Astrocyte (in vitro differentiated cells and primary cell): Measurements from ENCODE around the gene KDM4B. TPM values are rescaled to one million over a fixed set of nuclear protein-coding genes. Genes with fewer than 3 reads are reported as not detected.

Experiments used
- DNase-seq: peaks from one replicate; pipeline ENCODE4 v3.0.0-alpha.2; 2010; ENCODE audit warnings: low read depth
- FAIRE-seq: peaks from 2 replicates; lab custom pipeline; 2011; peaks lifted over from hg19 to GRCh38; lab: Jason Lieb, UNC
- H2AFZ ChIP-seq: 2 replicates; pipeline ENCODE4 v1.6.0; 2012; ENCODE audit warnings: low read depth, low read length, inconsistent platforms
- H3K27ac ChIP-seq: 2 replicates; pipeline ENCODE4 v1.5.1; 2011; ENCODE audit warnings: low read depth, low read length, inconsistent platforms
- H3K27me3 ChIP-seq: 2 replicates; pipeline ENCODE4 v1.6.0; 2011; ENCODE audit warnings: low read length, inconsistent platforms; ENCODE audit not compliant: insufficient read depth
- H3K36me3 ChIP-seq: 2 replicates; pipeline ENCODE4 v1.5.1; 2011; ENCODE audit warnings: low read length, inconsistent platforms; ENCODE audit not compliant: insufficient read depth
- H3K4me1 ChIP-seq: 2 replicates; pipeline ENCODE4 v1.5.1; 2011; ENCODE audit warnings: low read length, inconsistent platforms; ENCODE audit not compliant: insufficient read depth
- H3K4me2 ChIP-seq: 2 replicates; pipeline ENCODE4 v1.6.0; 2012; ENCODE audit warnings: low read length, inconsistent platforms
- H3K4me3 ChIP-seq: 2 replicates; pipeline ENCODE4 v1.5.1; 2011; ENCODE audit warnings: low read depth, mild to moderate bottlenecking, low read length, inconsistent platforms; ENCODE audit not compliant: insufficient read depth
- H3K79me2 ChIP-seq: 2 replicates; pipeline ENCODE4 v1.6.0; 2012; ENCODE audit warnings: mild to moderate bottlenecking, low read length, inconsistent platforms; ENCODE audit not compliant: insufficient read depth
- H3K9ac ChIP-seq: 2 replicates; pipeline ENCODE4 v1.6.0; 2012; ENCODE audit warnings: mild to moderate bottlenecking, low read length, inconsistent platforms
- H3K9me3 ChIP-seq: 2 replicates; pipeline ENCODE4 v1.5.1; 2012; ENCODE audit warnings: low read depth, mild to moderate bottlenecking, low read length, inconsistent platforms; ENCODE audit not compliant: insufficient read depth
- H4K20me1 ChIP-seq: 2 replicates; pipeline ENCODE4 v1.6.0; 2012; ENCODE audit warnings: low read length, inconsistent platforms; ENCODE audit not compliant: insufficient read depth
- H3K27ac Mint-ChIP-seq: one replicate; pipeline ENCODE4 v1.8.0; 2021; ENCODE audit warnings: mild to moderate bottlenecking, mixed read lengths; ENCODE audit not compliant: unreplicated experiment
- H3K27me3 Mint-ChIP-seq: one replicate; pipeline ENCODE4 v1.8.0; 2021; ENCODE audit warnings: low read depth, mixed read lengths; ENCODE audit not compliant: unreplicated experiment
- H3K36me3 Mint-ChIP-seq: one replicate; pipeline ENCODE4 v1.8.0; 2021; ENCODE audit warnings: low read depth, mixed read lengths; ENCODE audit not compliant: unreplicated experiment
- H3K4me1 Mint-ChIP-seq: one replicate; pipeline ENCODE4 v1.8.0; 2021; ENCODE audit warnings: low read depth, mixed read lengths; ENCODE audit not compliant: unreplicated experiment
- H3K4me3 Mint-ChIP-seq: one replicate; pipeline ENCODE4 v1.8.0; 2021; ENCODE audit warnings: mild to moderate bottlenecking, moderate library complexity, mixed read lengths; ENCODE audit not compliant: unreplicated experiment
- H3K9me3 Mint-ChIP-seq: one replicate; pipeline ENCODE4 v1.8.0; 2021; ENCODE audit warnings: mild to moderate bottlenecking, mixed read lengths; ENCODE audit not compliant: unreplicated experiment
- CTCF ChIP-seq: IDR thresholded peaks from 2 replicates; pipeline ENCODE4 v1.5.1; 2011; ENCODE audit warnings: low read depth, mild to moderate bottlenecking, inconsistent platforms, low read length, moderate library complexity; ENCODE audit not compliant: insufficient read depth
- EZH2 ChIP-seq: IDR thresholded peaks from 2 replicates; pipeline ENCODE4 v1.6.1; 2012; ENCODE audit warnings: mild to moderate bottlenecking, low read length, inconsistent platforms; ENCODE audit not compliant: insufficient read depth
- total RNA-seq: library from RNA; stranded (reverse); gene quantifications from 2 replicates; pipeline ENCODE4 v1.2.1, GENCODE V29; 2021

Gene KDM4B
- total RNA-seq, 1 donor from 2014 or later: 55.2 TPM

GRCh38 chr19:5003781-5004180 lies 34.9 kb downstream of the KDM4B start:
- peaks cover 11% of the 10 kb centered on the region for H3K4me1 ChIP-seq
- TF ChIP-seq CTCF (no peak), EZH2 (no peak)
- H4K20me1 ChIP-seq: peaks cover 95% of the 10 kb centered on the region
- no peaks in the 10 kb centered on the region for H3K27me3 Mint-ChIP-seq
- H3K4me3 Mint-ChIP-seq: no peak overlapping the region
- H3K9me3 ChIP-seq: no peaks in the 10 kb centered on the region
- no peak overlapping the region for H3K4me3 ChIP-seq
- no peak overlapping the region for H3K27ac ChIP-seq
- peaks cover 20% of the 10 kb centered on the region for H3K36me3 Mint-ChIP-seq
- no peaks in the 10 kb centered on the region for H3K36me3 ChIP-seq
- H3K27ac Mint-ChIP-seq: peak overlapping the region; percentile 66
- no peak overlapping the region for H3K9ac ChIP-seq
- peaks cover 88% of the 10 kb centered on the region for H3K79me2 ChIP-seq
- DNase-seq (no peak), FAIRE-seq (no peak)
- no peak overlapping the region for H2AFZ ChIP-seq
- H3K27me3 ChIP-seq: no peaks in the 10 kb centered on the region
- peaks cover 21% of the 10 kb centered on the region for H3K4me1 Mint-ChIP-seq
- H3K9me3 Mint-ChIP-seq: no peaks in the 10 kb centered on the region
- no peak overlapping the region for H3K4me2 ChIP-seq

GRCh38 chr19:5005096-5005495 lies 36.2 kb downstream of the KDM4B start:
- TF ChIP-seq EZH2: no peak
- TF ChIP-seq CTCF: no peak
- Mint-ChIP-seq H3K4me1 (peaks cover 21% of the 10 kb centered on the region), H3K4me3 (no peak overlapping the region), H3K9me3 (no peaks in the 10 kb centered on the region), H3K27me3 (no peaks in the 10 kb centered on the region), H3K36me3 (peaks cover 20% of the 10 kb centered on the region), H3K27ac (no peak overlapping the region)
- no peak for DNase-seq
- Histone ChIP-seq H2AFZ (no peak overlapping the region), H3K27me3 (no peaks in the 10 kb centered on the region), H3K4me1 (peaks cover 11% of the 10 kb centered on the region), H3K4me2 (no peak overlapping the region), H3K9me3 (no peaks in the 10 kb centered on the region), H3K27ac (no peak overlapping the region), H3K4me3 (no peak overlapping the region), H3K79me2 (peaks cover 92% of the 10 kb centered on the region), H3K9ac (no peak overlapping the region), H3K36me3 (no peaks in the 10 kb centered on the region), H4K20me1 (peaks cover 98% of the 10 kb centered on the region)
- FAIRE-seq: no peak

GRCh38 chr19:5006201-5006600 lies 37.3 kb downstream of the KDM4B start:
- Histone ChIP-seq H3K4me3 (no peak overlapping the region), H3K9me3 (no peaks in the 10 kb centered on the region), H3K4me1 (peaks cover 11% of the 10 kb centered on the region), H3K27ac (no peak overlapping the region), H4K20me1 (peaks cover 97% of the 10 kb centered on the region), H3K4me2 (no peak overlapping the region), H3K9ac (no peak overlapping the region), H3K36me3 (no peaks in the 10 kb centered on the region), H3K27me3 (no peaks in the 10 kb centered on the region), H2AFZ (no peak overlapping the region), H3K79me2 (peaks cover 91% of the 10 kb centered on the region)
- Mint-ChIP-seq H3K4me1 (peaks cover 21% of the 10 kb centered on the region), H3K27me3 (no peaks in the 10 kb centered on the region), H3K27ac (no peak overlapping the region), H3K9me3 (no peaks in the 10 kb centered on the region), H3K36me3 (peaks cover 20% of the 10 kb centered on the region), H3K4me3 (no peak overlapping the region)
- TF ChIP-seq EZH2 (no peak), CTCF (no peak)
- no peak for DNase-seq
- no peak for FAIRE-seq
